ENCODE data around the gene DUSP28. TPM values are rescaled to one million over a fixed set of nuclear protein-coding genes. Genes with fewer than 3 reads are reported as not detected.

DUSP28 gene
- total and polyA plus RNA-seq, 2 of the 13 experiments (the other 11 are each of a cell fraction or from before 2014, with no cell fraction given): 5.2 to 8.6 TPM

DNA sequence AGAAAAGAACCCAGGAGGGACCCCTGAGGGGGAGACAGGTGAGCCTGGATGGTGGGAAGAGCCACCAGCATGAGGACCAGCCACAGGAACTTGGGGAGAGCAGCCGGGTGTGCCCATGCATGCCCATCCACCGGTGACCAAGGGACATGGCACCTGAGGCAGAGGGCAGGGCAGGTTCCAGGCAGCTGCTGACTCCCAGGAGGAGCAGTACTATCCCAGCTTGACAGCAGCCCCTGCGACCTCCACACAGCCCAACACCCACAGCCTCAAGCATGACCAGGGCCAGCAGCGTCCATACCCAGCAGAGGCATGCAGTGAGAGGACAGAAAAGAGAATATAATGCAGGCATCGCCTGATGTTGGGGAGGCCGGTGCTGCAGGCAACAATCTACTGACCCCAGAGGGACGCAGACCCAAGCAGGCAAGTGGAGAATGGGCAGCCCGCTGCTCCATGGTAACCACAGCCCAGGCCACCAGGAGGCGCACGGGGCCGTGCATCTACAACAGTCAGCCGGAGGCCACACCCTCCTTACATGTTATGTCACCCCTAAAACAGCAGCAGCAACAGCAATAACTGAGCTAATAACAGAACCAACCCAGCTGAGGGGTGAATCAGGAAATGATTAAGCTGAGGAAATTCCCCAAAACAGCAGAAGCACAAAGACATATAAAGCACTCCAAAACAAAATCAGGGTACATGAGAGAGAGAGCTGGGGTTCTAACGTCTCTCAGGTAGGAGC lies 46.4 kb upstream of the DUSP28 start (continued):
- TF ChIP-seq, protein P1, sequence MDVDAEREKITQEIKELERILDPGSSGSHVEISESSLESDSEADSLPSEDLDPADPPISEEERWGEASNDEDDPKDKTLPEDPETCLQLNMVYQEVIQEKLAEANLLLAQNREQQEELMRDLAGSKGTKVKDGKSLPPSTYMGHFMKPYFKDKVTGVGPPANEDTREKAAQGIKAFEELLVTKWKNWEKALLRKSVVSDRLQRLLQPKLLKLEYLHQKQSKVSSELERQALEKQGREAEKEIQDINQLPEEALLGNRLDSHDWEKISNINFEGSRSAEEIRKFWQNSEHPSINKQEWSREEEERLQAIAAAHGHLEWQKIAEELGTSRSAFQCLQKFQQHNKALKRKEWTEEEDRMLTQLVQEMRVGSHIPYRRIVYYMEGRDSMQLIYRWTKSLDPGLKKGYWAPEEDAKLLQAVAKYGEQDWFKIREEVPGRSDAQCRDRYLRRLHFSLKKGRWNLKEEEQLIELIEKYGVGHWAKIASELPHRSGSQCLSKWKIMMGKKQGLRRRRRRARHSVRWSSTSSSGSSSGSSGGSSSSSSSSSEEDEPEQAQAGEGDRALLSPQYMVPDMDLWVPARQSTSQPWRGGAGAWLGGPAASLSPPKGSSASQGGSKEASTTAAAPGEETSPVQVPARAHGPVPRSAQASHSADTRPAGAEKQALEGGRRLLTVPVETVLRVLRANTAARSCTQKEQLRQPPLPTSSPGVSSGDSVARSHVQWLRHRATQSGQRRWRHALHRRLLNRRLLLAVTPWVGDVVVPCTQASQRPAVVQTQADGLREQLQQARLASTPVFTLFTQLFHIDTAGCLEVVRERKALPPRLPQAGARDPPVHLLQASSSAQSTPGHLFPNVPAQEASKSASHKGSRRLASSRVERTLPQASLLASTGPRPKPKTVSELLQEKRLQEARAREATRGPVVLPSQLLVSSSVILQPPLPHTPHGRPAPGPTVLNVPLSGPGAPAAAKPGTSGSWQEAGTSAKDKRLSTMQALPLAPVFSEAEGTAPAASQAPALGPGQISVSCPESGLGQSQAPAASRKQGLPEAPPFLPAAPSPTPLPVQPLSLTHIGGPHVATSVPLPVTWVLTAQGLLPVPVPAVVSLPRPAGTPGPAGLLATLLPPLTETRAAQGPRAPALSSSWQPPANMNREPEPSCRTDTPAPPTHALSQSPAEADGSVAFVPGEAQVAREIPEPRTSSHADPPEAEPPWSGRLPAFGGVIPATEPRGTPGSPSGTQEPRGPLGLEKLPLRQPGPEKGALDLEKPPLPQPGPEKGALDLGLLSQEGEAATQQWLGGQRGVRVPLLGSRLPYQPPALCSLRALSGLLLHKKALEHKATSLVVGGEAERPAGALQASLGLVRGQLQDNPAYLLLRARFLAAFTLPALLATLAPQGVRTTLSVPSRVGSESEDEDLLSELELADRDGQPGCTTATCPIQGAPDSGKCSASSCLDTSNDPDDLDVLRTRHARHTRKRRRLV (CRISPR knock-in tag; IDR thresholded peaks at IDR 0.05): no peak
- TF ChIP-seq, protein P2, sequence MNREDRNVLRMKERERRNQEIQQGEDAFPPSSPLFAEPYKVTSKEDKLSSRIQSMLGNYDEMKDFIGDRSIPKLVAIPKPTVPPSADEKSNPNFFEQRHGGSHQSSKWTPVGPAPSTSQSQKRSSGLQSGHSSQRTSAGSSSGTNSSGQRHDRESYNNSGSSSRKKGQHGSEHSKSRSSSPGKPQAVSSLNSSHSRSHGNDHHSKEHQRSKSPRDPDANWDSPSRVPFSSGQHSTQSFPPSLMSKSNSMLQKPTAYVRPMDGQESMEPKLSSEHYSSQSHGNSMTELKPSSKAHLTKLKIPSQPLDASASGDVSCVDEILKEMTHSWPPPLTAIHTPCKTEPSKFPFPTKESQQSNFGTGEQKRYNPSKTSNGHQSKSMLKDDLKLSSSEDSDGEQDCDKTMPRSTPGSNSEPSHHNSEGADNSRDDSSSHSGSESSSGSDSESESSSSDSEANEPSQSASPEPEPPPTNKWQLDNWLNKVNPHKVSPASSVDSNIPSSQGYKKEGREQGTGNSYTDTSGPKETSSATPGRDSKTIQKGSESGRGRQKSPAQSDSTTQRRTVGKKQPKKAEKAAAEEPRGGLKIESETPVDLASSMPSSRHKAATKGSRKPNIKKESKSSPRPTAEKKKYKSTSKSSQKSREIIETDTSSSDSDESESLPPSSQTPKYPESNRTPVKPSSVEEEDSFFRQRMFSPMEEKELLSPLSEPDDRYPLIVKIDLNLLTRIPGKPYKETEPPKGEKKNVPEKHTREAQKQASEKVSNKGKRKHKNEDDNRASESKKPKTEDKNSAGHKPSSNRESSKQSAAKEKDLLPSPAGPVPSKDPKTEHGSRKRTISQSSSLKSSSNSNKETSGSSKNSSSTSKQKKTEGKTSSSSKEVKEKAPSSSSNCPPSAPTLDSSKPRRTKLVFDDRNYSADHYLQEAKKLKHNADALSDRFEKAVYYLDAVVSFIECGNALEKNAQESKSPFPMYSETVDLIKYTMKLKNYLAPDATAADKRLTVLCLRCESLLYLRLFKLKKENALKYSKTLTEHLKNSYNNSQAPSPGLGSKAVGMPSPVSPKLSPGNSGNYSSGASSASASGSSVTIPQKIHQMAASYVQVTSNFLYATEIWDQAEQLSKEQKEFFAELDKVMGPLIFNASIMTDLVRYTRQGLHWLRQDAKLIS (CRISPR knock-in tag; IDR thresholded peaks at IDR 0.05): no peak; the same call in 1 of the 2 replicates
- TF ChIP-seq ZFP91 (CRISPR knock-in tag; IDR thresholded peaks at IDR 0.05; ENCODE audit: borderline replicate concordance) (peak; percentile 39; the same call in 1 of the 2 replicates), BRCA1 (CRISPR knock-in tag; IDR thresholded peaks at IDR 0.05) (no peak), ATF7 (IDR thresholded peaks at IDR 0.05) (no peak), ATF7 (CRISPR knock-in tag; IDR thresholded peaks at IDR 0.05) (no peak), NFKB2 (CRISPR knock-in tag; IDR thresholded peaks at IDR 0.05; ENCODE audit: borderline replicate concordance) (no peak), FOXC1 (CRISPR knock-in tag; IDR thresholded peaks at IDR 0.05; ENCODE audit: borderline replicate concordance) (no peak), MATR3 (CRISPR knock-in tag; IDR thresholded peaks at IDR 0.05) (no peak), ZNF580 (CRISPR knock-in tag; IDR thresholded peaks at IDR 0.05; ENCODE audit: borderline replicate concordance, low read depth) (peak; percentile 37; the same call in 1 of the 2 replicates), ZNF274 (CRISPR knock-in tag; IDR thresholded peaks at IDR 0.05) (no peak)
- TF ChIP-seq, protein P3, sequence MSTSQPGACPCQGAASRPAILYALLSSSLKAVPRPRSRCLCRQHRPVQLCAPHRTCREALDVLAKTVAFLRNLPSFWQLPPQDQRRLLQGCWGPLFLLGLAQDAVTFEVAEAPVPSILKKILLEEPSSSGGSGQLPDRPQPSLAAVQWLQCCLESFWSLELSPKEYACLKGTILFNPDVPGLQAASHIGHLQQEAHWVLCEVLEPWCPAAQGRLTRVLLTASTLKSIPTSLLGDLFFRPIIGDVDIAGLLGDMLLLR (CRISPR knock-in tag; IDR thresholded peaks at IDR 0.05): no peak
- TF ChIP-seq, protein P4, sequence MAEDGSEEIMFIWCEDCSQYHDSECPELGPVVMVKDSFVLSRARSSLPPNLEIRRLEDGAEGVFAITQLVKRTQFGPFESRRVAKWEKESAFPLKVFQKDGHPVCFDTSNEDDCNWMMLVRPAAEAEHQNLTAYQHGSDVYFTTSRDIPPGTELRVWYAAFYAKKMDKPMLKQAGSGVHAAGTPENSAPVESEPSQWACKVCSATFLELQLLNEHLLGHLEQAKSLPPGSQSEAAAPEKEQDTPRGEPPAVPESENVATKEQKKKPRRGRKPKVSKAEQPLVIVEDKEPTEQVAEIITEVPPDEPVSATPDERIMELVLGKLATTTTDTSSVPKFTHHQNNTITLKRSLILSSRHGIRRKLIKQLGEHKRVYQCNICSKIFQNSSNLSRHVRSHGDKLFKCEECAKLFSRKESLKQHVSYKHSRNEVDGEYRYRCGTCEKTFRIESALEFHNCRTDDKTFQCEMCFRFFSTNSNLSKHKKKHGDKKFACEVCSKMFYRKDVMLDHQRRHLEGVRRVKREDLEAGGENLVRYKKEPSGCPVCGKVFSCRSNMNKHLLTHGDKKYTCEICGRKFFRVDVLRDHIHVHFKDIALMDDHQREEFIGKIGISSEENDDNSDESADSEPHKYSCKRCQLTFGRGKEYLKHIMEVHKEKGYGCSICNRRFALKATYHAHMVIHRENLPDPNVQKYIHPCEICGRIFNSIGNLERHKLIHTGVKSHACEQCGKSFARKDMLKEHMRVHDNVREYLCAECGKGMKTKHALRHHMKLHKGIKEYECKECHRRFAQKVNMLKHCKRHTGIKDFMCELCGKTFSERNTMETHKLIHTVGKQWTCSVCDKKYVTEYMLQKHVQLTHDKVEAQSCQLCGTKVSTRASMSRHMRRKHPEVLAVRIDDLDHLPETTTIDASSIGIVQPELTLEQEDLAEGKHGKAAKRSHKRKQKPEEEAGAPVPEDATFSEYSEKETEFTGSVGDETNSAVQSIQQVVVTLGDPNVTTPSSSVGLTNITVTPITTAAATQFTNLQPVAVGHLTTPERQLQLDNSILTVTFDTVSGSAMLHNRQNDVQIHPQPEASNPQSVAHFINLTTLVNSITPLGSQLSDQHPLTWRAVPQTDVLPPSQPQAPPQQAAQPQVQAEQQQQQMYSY (CRISPR knock-in tag; IDR thresholded peaks at IDR 0.05): no peak
